SU-DHL-6 (cell line): ENCODE measurements around the gene ATP11A.

ENCODE experiments used
- H2AFZ ChIP-seq: fragments of 200-600 bp; sonication (generic); 2 replicates; pipeline ENCODE4 v1.6.1; 2014; ENCODE audit warnings: low read depth, mild to moderate bottlenecking, moderate library complexity, mixed read lengths, antibody characterized with exemption, low read length; ENCODE audit not compliant: severe bottlenecking
- H3F3A ChIP-seq: fragments of 200-600 bp; shearing (Covaris generic); 2 replicates; pipeline ENCODE4 v1.6.0; 2016; ENCODE audit warnings: antibody characterized with exemption, mild to moderate bottlenecking; ENCODE audit not compliant: insufficient read depth
- H3K27ac ChIP-seq: fragments of 200-600 bp; sonication (generic); 2 replicates; pipeline ENCODE4 v1.5.1; 2016; ENCODE audit warnings: low read depth, mild to moderate bottlenecking, low read length, moderate library complexity, mixed read lengths
- H3K27me3 ChIP-seq: fragments of 200-600 bp; sonication (generic), shearing (Covaris generic); 2 replicates; pipeline ENCODE4 v1.6.0; 2014; ENCODE audit warnings: mild to moderate bottlenecking, low read length
- H3K36me3 ChIP-seq: fragments of 200-600 bp; sonication (generic); 2 replicates; pipeline ENCODE4 v1.6.1; 2014; ENCODE audit warnings: mild to moderate bottlenecking, low read length, mixed read lengths
- H3K4me2 ChIP-seq: fragments of 300-600, 200-600 bp; shearing (Covaris generic), sonication (generic); 2 replicates; pipeline ENCODE4 v1.6.0; 2014; ENCODE audit warnings: low read length, low read depth, mild to moderate bottlenecking; ENCODE audit not compliant: poor library complexity, severe bottlenecking
- H3K4me3 ChIP-seq: fragments of 200-600 bp; sonication (generic); 2 replicates; pipeline ENCODE4 v1.5.1; 2014; ENCODE audit warnings: antibody characterized with exemption, low read length, mild to moderate bottlenecking, mixed read lengths; ENCODE audit not compliant: insufficient read depth, poor library complexity, severe bottlenecking
- H3K79me2 ChIP-seq: fragments of 200-600 bp; sonication (generic); 2 replicates; pipeline ENCODE4 v1.6.1; 2014; ENCODE audit warnings: mild to moderate bottlenecking, low read length, moderate library complexity; ENCODE audit not compliant: insufficient read depth
- H3K9ac ChIP-seq: fragments of 200-600 bp; sonication (generic); 2 replicates; pipeline ENCODE4 v1.7.0; 2014; ENCODE audit warnings: mild to moderate bottlenecking, low read length
- H3K9me2 ChIP-seq: fragments of 200-600 bp; sonication (generic); replicated peaks from 2 replicates; pipeline ENCODE4 v1.6.1; 2014; ENCODE audit warnings: low read length; ENCODE audit not compliant: insufficient read depth
- H3K9me3 ChIP-seq: fragments of 200-600 bp; sonication (generic); 2 replicates; pipeline ENCODE4 v1.6.1; 2014; ENCODE audit warnings: low read length, mixed read lengths; ENCODE audit not compliant: insufficient read depth
- H4K20me1 ChIP-seq: fragments of 200-600 bp; sonication (generic); 2 replicates; pipeline ENCODE4 v1.6.1; 2014; ENCODE audit warnings: low read depth, mild to moderate bottlenecking, antibody characterized with exemption, low read length, moderate library complexity, mixed read lengths
- CTCF ChIP-seq: fragments of 200-600 bp; sonication (generic); IDR thresholded peaks from one replicate; pipeline ENCODE4 v1.5.1; 2017; ENCODE audit warnings: antibody characterized with exemption, mild to moderate bottlenecking, low read length, moderate library complexity; ENCODE audit not compliant: insufficient read depth, poor library complexity, severe bottlenecking
- EZH2phosphoT487 ChIP-seq: fragments of 200-600 bp; sonication (generic), shearing (Covaris generic); conservative IDR thresholded peaks from 2 replicates; pipeline ENCODE4 v1.6.1; 2018; ENCODE audit warnings: mild to moderate bottlenecking, antibody characterized with exemption, low read length, moderate library complexity, mixed read lengths

ATP11A gene

DNA sequence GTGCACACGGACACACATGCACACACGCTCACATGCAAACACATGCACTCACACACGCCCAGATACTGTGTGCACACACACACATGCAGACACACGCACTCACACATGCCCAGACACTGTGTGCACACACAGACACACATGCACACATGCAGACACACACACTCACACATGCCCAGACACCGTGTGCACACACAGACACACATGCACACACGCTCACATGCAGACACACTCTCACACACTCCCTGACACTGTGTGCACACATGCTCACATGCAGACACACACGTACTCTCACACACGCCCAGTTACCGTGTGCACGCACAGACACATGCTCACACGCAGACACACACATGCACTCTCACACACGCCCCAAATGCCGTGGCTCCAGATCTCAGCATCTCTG is 142.0 kb downstream of the ATP11A start:
- Histone ChIP-seq H3K4me2 (no peak overlapping the region), H3K27me3 (no peaks in the 10 kb centered on the region), H2AFZ (no peak overlapping the region), H3K9me2 (no peaks in the 10 kb centered on the region), H3K4me3 (no peak overlapping the region), H4K20me1 (no peaks in the 10 kb centered on the region), H3K79me2 (no peaks in the 10 kb centered on the region), H3F3A (no peaks in the 10 kb centered on the region), H3K27ac (no peak overlapping the region), H3K9ac (no peak overlapping the region), H3K9me3 (no peaks in the 10 kb centered on the region), H3K36me3 (no peaks in the 10 kb centered on the region)
- TF ChIP-seq CTCF (no peak), EZH2phosphoT487 (no peak)

DNA sequence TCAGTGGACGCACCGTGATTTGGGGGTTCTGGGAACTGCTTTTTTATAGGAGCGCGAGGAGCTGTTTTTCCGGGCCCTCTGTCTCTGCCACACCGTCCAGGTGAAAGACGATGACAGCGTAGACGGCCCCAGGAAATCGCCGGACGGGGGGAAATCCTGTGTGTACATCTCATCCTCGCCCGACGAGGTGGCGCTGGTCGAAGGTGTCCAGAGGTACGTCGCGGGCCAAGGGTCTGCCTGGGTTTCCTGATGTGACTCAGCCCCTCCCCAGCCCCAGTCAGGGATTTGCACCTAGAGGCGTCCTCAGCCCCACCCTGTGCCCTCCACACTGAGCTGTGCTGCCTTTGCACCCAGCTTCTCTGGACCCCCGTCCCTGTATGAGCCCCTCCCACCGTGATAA is 143.0 kb downstream of the ATP11A start:
- no peak overlapping the region for H3K4me3 ChIP-seq
- no peak overlapping the region for H3K9ac ChIP-seq
- H3F3A ChIP-seq: no peaks in the 10 kb centered on the region
- H3K27me3 ChIP-seq: no peaks in the 10 kb centered on the region
- H3K9me2 ChIP-seq: no peaks in the 10 kb centered on the region
- no peak overlapping the region for H2AFZ ChIP-seq
- no peaks in the 10 kb centered on the region for H3K36me3 ChIP-seq
- H3K79me2 ChIP-seq: no peaks in the 10 kb centered on the region
- no peaks in the 10 kb centered on the region for H3K9me3 ChIP-seq
- H3K27ac ChIP-seq: no peak overlapping the region
- no peak overlapping the region for H3K4me2 ChIP-seq
- H4K20me1 ChIP-seq: no peaks in the 10 kb centered on the region
- TF ChIP-seq EZH2phosphoT487 (no peak), CTCF (no peak)

- H3K79me2 ChIP-seq: no peaks in the 10 kb centered on the region
- no peak overlapping the region for H2AFZ ChIP-seq
- H3K9me2 ChIP-seq: no peaks in the 10 kb centered on the region
- H3K4me3 ChIP-seq: no peak overlapping the region
- no peaks in the 10 kb centered on the region for H3K36me3 ChIP-seq
- no peak overlapping the region for H3K9ac ChIP-seq
- no peak for TF ChIP-seq CTCF
- TF ChIP-seq EZH2phosphoT487: no peak
- no peaks in the 10 kb centered on the region for H3K27me3 ChIP-seq
- no peaks in the 10 kb centered on the region for H3K9me3 ChIP-seq
- H4K20me1 ChIP-seq: no peaks in the 10 kb centered on the region
- H3F3A ChIP-seq: no peaks in the 10 kb centered on the region
- H3K4me2 ChIP-seq: no peak overlapping the region
- no peak overlapping the region for H3K27ac ChIP-seq
Measured at GRCh38 chr13:112833551-112834257, 143.9 kb downstream of the ATP11A start.
